Measurements from ENCODE around the gene PEAK1.

Gene PEAK1

DNA sequence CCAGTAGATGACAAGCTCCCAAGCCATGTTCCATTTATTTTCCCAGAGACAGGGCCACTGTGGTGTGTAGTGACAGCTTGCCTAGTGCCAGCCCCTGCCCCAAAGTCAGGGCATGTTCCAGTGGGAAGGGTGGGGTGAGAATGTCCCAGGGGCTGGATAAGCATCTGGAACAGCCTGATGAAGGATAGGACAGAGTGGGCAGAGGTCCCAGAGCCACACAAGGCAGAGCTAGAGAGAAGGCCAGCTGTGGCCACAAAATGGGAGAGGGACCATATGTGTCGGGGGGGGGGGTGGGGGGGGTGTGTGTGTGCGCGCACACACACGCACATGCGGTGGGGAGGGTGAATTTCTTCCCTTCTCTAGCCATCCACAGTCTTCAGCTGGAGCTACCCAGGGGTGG is 322.0 kb downstream of the PEAK1 start (continued):
- TF ChIP-seq, protein P1, sequence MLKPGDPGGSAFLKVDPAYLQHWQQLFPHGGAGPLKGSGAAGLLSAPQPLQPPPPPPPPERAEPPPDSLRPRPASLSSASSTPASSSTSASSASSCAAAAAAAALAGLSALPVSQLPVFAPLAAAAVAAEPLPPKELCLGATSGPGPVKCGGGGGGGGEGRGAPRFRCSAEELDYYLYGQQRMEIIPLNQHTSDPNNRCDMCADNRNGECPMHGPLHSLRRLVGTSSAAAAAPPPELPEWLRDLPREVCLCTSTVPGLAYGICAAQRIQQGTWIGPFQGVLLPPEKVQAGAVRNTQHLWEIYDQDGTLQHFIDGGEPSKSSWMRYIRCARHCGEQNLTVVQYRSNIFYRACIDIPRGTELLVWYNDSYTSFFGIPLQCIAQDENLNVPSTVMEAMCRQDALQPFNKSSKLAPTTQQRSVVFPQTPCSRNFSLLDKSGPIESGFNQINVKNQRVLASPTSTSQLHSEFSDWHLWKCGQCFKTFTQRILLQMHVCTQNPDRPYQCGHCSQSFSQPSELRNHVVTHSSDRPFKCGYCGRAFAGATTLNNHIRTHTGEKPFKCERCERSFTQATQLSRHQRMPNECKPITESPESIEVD (tag by site-specific recombination; IDR thresholded peaks at IDR 0.05) = no peak
- TF ChIP-seq, protein P2, sequence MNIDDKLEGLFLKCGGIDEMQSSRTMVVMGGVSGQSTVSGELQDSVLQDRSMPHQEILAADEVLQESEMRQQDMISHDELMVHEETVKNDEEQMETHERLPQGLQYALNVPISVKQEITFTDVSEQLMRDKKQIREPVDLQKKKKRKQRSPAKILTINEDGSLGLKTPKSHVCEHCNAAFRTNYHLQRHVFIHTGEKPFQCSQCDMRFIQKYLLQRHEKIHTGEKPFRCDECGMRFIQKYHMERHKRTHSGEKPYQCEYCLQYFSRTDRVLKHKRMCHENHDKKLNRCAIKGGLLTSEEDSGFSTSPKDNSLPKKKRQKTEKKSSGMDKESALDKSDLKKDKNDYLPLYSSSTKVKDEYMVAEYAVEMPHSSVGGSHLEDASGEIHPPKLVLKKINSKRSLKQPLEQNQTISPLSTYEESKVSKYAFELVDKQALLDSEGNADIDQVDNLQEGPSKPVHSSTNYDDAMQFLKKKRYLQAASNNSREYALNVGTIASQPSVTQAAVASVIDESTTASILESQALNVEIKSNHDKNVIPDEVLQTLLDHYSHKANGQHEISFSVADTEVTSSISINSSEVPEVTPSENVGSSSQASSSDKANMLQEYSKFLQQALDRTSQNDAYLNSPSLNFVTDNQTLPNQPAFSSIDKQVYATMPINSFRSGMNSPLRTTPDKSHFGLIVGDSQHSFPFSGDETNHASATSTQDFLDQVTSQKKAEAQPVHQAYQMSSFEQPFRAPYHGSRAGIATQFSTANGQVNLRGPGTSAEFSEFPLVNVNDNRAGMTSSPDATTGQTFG (tag by site-specific recombination; IDR thresholded peaks at IDR 0.05; ENCODE audit: borderline replicate concordance) = no peak
- no peak for TF ChIP-seq ZSCAN23 (tag by site-specific recombination; IDR thresholded peaks at IDR 0.05)
- TF ChIP-seq ZNF416 (tag by site-specific recombination; IDR thresholded peaks at IDR 0.05) = no peak
- TF ChIP-seq ZBTB20 (tag by site-specific recombination; IDR thresholded peaks at IDR 0.05) = no peak
- no peak for TF ChIP-seq ZNF175 (tag by site-specific recombination; IDR thresholded peaks at IDR 0.05)
- no peak for TF ChIP-seq ZNF311 (tag by site-specific recombination; IDR thresholded peaks at IDR 0.05; ENCODE audit: borderline replicate concordance)
- TF ChIP-seq TRIM28 (IDR thresholded peaks at IDR 0.05; ENCODE audit: borderline replicate concordance, low read length) = no peak

DNA sequence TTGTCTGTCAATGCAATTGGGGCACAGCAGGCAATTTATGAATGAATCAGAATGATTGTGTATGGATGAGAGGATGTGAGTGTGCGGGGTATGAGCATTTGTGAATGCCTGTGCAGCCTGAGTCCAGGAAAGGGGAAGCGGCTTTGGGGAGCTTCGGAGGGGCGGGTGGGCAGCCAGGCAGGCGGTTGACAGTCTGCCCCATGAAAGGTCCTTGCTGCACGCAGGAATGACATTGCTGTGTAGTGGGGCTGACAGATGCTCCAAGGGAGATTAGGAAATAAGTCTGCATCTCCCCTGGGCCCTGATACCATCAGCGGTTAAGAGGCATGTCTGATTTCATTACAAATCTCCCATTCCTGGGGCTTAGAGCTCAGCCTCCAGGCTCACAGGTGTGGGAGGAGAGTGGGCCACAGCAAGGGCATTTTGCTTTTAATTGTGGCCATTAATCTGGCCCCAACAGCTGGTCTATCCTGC is 322.6 kb downstream of the PEAK1 start:
- Histone ChIP-seq H3K36me3 (ENCODE audit: control insufficient read depth in 2 of 2, insufficient read depth in 1 of 2, low read length in 2 of 2) (no peaks in the 10 kb centered on the region), H3K9me3 (ENCODE audit: control insufficient read depth, insufficient read depth, low read depth, low read length) (no peaks in the 10 kb centered on the region), H3K27ac (ENCODE audit: extremely low read depth, low read depth, low read length) (no peak overlapping the region), H3K4me3 (ENCODE audit: low read depth, low read length) (no peak overlapping the region), H3K4me1 (ENCODE audit: control insufficient read depth, insufficient read depth, low read length) (no peaks in the 10 kb centered on the region)
- CTCF ChIA-PET = interaction anchor here (0.6 to 1.6 kb wide), 7 partner anchors 10 to 778 kb away, joined by 3 to 6 read pairs (median 4); no protein-coding TSS in a partner anchor
- TF ChIP-seq ZFHX2 (tag by site-specific recombination; conservative IDR thresholded peaks at IDR 0.05) (peak; percentile 78), ZNF514 (tag by site-specific recombination; IDR thresholded peaks at IDR 0.05) (no peak), ZSCAN23 (tag by site-specific recombination; IDR thresholded peaks at IDR 0.05) (no peak), ZNF169 (tag by site-specific recombination; IDR thresholded peaks at IDR 0.05) (no peak), ZNF830 (tag by site-specific recombination; IDR thresholded peaks at IDR 0.05; ENCODE audit: low read depth) (no peak), HOXD13 (CRISPR knock-in tag; IDR thresholded peaks at IDR 0.05; ENCODE audit: borderline replicate concordance) (no peak), ZNF140 (tag by site-specific recombination; IDR thresholded peaks at IDR 0.05) (no peak), EGR2 (tag by site-specific recombination; IDR thresholded peaks at IDR 0.05; ENCODE audit: low read depth) (peak; percentile 73; the same call in 1 of the 2 replicates)
- TF ChIP-seq, protein P3, sequence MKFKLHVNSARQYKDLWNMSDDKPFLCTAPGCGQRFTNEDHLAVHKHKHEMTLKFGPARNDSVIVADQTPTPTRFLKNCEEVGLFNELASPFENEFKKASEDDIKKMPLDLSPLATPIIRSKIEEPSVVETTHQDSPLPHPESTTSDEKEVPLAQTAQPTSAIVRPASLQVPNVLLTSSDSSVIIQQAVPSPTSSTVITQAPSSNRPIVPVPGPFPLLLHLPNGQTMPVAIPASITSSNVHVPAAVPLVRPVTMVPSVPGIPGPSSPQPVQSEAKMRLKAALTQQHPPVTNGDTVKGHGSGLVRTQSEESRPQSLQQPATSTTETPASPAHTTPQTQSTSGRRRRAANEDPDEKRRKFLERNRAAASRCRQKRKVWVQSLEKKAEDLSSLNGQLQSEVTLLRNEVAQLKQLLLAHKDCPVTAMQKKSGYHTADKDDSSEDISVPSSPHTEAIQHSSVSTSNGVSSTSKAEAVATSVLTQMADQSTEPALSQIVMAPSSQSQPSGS (tag by site-specific recombination; IDR thresholded peaks at IDR 0.05; ENCODE audit: low read depth) = no peak
- TF ChIP-seq, protein P4, sequence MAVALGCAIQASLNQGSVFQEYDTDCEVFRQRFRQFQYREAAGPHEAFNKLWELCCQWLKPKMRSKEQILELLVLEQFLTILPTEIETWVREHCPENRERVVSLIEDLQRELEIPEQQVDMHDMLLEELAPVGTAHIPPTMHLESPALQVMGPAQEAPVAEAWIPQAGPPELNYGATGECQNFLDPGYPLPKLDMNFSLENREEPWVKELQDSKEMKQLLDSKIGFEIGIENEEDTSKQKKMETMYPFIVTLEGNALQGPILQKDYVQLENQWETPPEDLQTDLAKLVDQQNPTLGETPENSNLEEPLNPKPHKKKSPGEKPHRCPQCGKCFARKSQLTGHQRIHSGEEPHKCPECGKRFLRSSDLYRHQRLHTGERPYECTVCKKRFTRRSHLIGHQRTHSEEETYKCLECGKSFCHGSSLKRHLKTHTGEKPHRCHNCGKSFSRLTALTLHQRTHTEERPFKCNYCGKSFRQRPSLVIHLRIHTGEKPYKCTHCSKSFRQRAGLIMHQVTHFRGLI (tag by site-specific recombination; IDR thresholded peaks at IDR 0.05) = no peak
- TF ChIP-seq, protein P5, sequence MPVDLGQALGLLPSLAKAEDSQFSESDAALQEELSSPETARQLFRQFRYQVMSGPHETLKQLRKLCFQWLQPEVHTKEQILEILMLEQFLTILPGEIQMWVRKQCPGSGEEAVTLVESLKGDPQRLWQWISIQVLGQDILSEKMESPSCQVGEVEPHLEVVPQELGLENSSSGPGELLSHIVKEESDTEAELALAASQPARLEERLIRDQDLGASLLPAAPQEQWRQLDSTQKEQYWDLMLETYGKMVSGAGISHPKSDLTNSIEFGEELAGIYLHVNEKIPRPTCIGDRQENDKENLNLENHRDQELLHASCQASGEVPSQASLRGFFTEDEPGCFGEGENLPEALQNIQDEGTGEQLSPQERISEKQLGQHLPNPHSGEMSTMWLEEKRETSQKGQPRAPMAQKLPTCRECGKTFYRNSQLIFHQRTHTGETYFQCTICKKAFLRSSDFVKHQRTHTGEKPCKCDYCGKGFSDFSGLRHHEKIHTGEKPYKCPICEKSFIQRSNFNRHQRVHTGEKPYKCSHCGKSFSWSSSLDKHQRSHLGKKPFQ (tag by site-specific recombination; IDR thresholded peaks at IDR 0.05) = no peak
- POLR2A ChIA-PET = no interaction called here

Measured in HEK293 (cell line).